Measurements from ENCODE around the gene UBTD2. TPM values are rescaled to one million over a fixed set of nuclear protein-coding genes. Genes with fewer than 3 reads are reported as not detected.

UBTD2 gene
- total and polyA plus RNA-seq, 2 of the 4 experiments (the other 2 are of a cell fraction) = 11.2 to 20.6 TPM

DNA sequence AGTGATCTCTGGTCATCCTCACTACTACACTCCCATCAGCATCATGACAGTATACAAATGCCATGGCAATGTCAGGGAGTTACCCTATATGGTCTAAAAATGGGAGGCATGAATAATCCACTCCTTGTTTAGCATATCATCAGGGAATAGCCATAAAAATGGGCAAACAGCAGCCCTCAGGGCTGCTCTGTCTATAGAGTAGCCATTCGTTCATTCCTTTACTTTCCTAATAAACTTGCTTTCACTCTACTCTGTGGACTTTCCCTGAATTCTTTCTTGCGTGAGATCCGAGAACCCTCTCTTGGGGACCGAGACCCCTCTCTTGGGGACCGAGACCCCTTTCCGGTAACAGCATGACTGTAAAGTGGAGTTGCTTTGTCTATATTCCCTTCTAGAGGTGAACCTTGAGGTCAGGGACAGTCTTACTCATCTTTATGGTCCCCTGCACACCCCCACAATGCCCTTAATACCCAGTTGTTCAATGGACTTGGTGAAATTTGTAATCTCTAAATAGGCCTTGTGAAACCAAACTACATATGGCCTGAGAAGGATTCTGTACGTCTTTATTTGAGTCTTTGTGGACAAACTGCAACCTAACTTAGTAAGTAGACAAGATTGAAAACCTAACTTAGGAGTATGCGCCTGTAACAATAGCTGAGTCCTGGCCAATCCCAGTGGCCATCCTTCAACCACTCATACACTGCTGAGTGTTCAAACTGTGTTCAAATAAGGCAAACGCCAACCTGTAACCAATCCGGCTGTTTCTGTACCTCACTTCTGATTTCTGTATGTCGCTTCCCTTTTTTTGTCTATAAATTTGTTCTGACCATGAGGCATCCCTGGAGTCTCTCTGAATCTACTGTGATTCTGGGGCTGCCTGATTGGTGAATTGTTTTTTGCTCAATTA lies 32.3 kb upstream of the UBTD2 start:
- no peak overlapping the region for H2AK9ac ChIP-seq (replicated peaks; ENCODE audit: low read depth, low read length, poor library complexity)
- no peak overlapping the region for H3K14ac ChIP-seq (replicated peaks; ENCODE audit: low read depth, low read length)
- no CpG with 5 or more reads among the region's 11 CpGs for WGBS, 2 experiments (ENCODE audit: extremely low coverage in 2 of 2, insufficient read length in 1 of 2)
- ChIA-PET POLR2A (ENCODE audit: unreplicated experiment) (no interaction called here), CTCF (no interaction called here)
- H3K4me2 ChIP-seq (ENCODE audit: low read depth, low read length) = no peak overlapping the region
- H3K56ac ChIP-seq (ENCODE audit: extremely low read depth, insufficient read depth, low read length) = no peak overlapping the region
- in situ Hi-C loops (cut with MboI; ENCODE audit: low sequenced_read_pairs) = no loop called here
- peak; percentile 21 for ATAC-seq (ENCODE audit: low read depth)
- H3K9ac ChIP-seq (ENCODE audit: low read depth, low read length) = no peak overlapping the region
- H3K36me3 ChIP-seq (ENCODE audit: control insufficient read depth, insufficient read depth, low read length) = no peaks in the 10 kb centered on the region
- H4K8ac ChIP-seq (ENCODE audit: low read depth in 2 of 2, low read length in 2 of 2) = no peak overlapping the region
- H3K27me3 ChIP-seq (ENCODE audit: control insufficient read depth, insufficient read depth, low read length) = no peaks in the 10 kb centered on the region
- H4K91ac ChIP-seq (ENCODE audit: insufficient read depth, low read depth, low read length) = no peak overlapping the region
- no peak overlapping the region for H2BK20ac ChIP-seq (ENCODE audit: low read depth, low read length)
- H4K5ac ChIP-seq (ENCODE audit: low read depth, low read length) = no peak overlapping the region
- H2BK15ac ChIP-seq (ENCODE audit: low read depth, low read length) = no peak overlapping the region
- H3K9me3 ChIP-seq (ENCODE audit: control insufficient read depth, insufficient read depth, low read length) = no peaks in the 10 kb centered on the region
- no peak overlapping the region for H3K23ac ChIP-seq (ENCODE audit: low read depth, low read length)
- no TSS peak for BruUV-seq (replicated peaks)
- TF ChIP-seq MAFK (IDR thresholded peaks at IDR 0.05; ENCODE audit: low read depth, low read length) (no peak), RAD21 (IDR thresholded peaks at IDR 0.05; ENCODE audit: low read length) (no peak)
- no peak for DNase-seq
- intact Hi-C loops (cut with micrococcal nuclease) = no loop called here
- H3K4me1 ChIP-seq (ENCODE audit: control insufficient read depth, insufficient read depth, low read length) = no peaks in the 10 kb centered on the region
- H4K20me1 ChIP-seq (ENCODE audit: insufficient read depth, low read length) = no peaks in the 10 kb centered on the region
- no peak overlapping the region for H3K18ac ChIP-seq (ENCODE audit: low read depth, low read length)
- H3K79me1 ChIP-seq (ENCODE audit: low read depth in 1 of 2, low read length in 2 of 2) = no peaks in the 10 kb centered on the region
- no peak overlapping the region for H2BK120ac ChIP-seq (ENCODE audit: low read depth, low read length)
- no peak overlapping the region for H2AFZ ChIP-seq (replicated peaks; ENCODE audit: low read length, poor library complexity)
- H3K27ac ChIP-seq (ENCODE audit: insufficient read depth, low read length) = no peak overlapping the region
- dilution Hi-C loops (cut with HindIII; ENCODE audit: low sequenced_read_pairs, unreplicated experiment) = no loop called here
- H2BK5ac ChIP-seq (ENCODE audit: low read depth, low read length, poor library complexity, severe bottlenecking) = no peak overlapping the region
- no peak overlapping the region for H3K4me3 ChIP-seq (ENCODE audit: insufficient read depth, low read depth, low read length)
- no peaks in the 10 kb centered on the region for H3K9me1 ChIP-seq (ENCODE audit: insufficient read depth, low read length)
- no peak overlapping the region for H3K4ac ChIP-seq (ENCODE audit: low read depth, low read length)
- no peak overlapping the region for H2AK5ac ChIP-seq (ENCODE audit: low read depth, low read length)
